ENCODE data around the gene ACE.
A peak's percentile ranks its signal among the peaks of the same experiment; 100 is the strongest.

Gene ACE

DNA sequence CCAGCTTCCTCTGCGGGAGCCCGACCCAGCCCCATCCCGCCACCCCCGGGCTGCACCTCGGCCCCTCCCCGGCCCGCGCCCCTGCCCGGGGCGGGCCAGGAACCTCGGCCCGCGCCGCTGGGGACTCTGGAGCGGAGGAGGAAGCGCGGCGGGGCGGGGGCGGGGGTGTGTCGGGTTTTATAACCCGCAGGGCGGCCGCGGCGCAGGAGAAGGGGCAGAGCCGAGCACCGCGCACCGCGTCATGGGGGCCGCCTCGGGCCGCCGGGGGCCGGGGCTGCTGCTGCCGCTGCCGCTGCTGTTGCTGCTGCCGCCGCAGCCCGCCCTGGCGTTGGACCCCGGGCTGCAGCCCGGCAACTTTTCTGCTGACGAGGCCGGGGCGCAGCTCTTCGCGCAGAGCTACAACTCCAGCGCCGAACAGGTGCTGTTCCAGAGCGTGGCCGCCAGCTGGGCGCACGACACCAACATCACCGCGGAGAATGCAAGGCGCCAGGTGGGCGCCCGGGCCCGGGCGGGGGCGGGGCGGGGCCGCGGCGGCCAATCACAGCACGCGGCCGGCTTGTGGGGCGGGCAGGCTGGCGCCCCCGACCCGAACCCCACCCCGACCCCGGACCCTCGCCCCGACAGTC, at the start of gene ACE:
Gene ACE, plus strand, starts transcription at position 208 of the 626 bp plus-strand sequence. Its CDS starts 34 bp downstream, at position 242.
- peak; percentile 52 for DNase-seq

DNA sequence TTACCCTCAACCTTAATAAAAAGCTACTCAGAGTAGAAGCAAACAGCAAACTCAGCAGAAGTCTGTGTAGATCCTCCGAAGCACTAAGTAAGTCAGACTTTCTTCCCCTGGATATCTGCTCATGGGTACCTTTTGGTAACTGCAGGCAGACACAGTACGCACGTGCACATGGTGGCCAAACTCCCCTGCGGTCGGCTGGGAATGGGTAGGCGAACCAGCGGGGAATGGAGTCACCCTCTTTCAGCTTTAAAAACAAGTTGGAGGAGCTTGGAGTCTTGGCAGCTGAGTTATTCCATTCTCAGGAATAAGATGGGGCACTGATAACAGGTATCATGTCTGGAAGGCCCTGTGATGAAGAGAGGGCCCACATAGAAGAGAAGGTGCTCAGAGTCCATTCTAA, 47.1 kb upstream of the ACE start:
- DNase-seq = no peak

DNA sequence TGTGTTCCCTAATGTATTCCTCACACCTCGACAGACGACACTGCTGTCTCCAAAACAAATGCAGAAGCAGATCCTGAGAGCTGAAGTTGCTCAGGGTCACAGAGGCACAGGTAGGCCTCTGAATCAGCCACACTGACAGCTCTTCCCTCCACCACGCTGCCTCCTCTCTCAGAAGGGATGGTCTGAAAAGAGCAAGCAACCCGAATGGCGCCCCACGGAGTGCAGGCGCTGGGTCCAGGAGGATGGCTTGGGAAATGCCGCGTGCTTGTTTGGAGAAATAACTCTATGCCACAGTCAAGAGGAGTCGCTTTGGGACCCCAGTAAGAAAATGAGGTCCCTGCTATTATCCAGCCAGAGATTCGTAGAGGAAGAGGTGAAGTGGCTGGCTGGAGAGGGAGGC, 46.6 kb upstream of the ACE start:
- DNase-seq = no peak

DNA sequence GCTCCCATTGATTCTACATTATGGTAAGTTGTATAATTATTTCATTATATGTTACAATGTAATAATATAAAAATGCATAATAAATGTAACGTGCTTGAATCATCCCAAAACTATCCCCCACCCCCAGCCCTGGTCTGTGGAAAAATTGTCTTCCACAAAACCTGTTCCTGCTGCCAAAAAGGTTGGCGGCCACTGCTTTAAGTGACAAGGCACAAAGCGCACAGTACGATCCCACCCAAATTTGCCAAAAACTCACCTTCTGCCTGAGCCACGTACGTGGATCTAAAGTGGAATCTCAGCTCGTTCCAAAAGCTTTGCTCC, 45.3 kb upstream of the ACE start:
- no peak for DNase-seq

DNA sequence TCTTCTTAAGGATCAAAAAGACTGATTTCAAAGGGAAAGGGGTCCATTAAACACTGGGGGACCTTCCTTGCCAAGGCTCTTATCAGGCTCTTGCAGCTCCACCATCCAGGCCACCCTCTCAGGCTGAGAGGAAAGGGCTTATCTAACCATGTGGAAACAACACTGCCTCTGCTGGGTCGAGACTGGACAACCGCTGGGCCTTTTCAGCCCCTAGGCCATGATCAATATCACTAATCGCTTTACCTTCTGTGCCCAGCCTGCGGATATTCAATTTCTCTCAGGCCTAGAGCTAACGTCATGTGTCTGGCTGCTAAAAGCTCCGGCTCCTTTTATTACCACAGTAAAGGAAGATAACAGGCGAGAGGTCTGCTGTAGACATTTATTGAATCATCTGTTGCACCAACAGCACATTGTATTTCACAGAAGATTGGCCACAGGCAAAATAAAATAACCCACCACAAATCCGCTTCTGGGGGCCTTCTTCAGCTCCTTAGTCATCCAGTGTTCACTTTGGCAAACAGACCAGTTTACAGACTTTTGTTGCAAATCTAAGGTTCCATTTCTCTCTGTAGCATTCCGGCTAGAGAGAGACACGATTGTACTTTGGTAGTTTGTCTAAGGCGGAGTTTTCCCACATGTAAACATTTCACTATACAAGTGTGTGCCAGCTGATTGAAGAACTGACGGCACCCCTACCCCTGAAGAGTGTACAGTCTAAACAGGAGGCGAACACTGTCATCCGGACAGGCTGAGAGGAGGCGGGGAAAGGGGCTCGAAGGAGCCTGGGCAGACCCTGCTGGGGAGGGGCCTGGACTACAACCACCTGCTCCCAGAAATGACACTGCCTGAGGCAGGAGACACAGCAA, 44.7 kb upstream of the ACE start:
- no peak for DNase-seq

DNA sequence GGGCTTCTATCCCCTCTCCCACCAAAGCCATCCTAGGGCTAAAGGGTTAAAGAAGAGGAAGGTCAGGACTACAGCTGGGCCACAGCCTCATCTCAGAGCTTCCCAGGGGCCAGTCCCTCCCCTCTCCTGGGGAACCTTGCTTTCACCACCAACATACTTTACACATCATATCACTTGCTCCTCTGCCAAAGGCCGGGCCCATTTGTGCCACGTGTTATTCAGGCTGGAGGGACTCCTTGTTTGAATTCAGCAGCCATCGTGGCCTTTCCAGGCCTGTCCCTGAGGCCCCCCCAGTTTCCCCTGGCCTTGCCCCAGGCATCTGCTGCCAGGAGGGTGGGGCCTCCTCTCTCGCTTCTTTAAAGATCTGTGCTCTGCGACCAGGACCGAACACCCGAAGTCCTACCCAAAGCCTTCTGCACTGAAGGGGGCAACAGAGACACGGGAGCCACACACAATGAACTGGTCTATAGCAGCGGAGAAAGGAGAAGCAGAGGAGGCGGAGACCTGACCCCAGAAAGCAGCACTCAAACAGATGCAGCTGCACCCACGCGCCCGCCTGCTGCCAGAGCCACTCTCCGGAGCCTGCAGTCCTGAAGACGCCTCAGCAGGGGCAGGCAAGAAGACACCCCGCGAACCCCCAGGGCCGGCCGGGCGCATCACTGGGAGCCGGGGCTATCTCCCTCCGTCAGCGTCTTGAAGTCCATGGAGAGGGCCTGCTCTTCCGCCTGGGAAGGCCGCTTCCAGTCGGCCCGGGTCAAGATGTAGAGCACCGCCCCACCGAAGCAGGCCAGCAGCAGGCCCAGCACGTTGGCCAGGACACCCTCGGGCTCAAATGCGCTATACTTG, 42.9 kb upstream of the ACE start:
- no peak for DNase-seq

DNA sequence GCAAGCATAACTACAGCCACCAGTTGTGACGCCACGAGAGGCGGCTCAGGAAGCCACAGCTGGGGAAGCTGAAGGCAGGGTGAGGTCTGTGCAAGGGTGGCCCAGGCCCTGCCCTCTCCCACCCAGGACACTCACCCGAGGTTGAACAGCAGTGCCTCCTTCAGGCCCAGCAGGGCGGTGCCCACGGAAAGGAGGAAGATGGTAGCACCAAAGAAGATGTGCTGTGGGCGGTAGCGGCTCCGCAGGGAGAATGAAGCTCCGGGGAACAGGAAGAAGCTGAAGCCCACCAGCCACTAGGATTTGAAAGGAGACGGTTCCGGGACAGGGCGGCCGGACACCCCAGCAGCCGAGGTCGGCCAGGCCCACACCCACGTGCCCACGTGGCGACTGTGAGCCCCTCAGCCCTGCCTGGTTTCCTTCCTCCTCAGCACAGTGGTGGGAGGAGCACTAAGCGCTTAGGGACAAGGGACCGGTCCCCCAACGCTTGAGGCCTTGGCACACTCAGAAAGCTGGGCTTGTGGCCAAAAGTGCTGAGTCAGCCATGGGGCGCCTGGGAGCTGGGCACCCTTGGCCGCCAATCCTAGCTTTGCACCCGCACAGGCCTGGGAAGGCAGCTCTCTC, 41.8 kb upstream of the ACE start:
- peak; percentile 55 for DNase-seq

DNA sequence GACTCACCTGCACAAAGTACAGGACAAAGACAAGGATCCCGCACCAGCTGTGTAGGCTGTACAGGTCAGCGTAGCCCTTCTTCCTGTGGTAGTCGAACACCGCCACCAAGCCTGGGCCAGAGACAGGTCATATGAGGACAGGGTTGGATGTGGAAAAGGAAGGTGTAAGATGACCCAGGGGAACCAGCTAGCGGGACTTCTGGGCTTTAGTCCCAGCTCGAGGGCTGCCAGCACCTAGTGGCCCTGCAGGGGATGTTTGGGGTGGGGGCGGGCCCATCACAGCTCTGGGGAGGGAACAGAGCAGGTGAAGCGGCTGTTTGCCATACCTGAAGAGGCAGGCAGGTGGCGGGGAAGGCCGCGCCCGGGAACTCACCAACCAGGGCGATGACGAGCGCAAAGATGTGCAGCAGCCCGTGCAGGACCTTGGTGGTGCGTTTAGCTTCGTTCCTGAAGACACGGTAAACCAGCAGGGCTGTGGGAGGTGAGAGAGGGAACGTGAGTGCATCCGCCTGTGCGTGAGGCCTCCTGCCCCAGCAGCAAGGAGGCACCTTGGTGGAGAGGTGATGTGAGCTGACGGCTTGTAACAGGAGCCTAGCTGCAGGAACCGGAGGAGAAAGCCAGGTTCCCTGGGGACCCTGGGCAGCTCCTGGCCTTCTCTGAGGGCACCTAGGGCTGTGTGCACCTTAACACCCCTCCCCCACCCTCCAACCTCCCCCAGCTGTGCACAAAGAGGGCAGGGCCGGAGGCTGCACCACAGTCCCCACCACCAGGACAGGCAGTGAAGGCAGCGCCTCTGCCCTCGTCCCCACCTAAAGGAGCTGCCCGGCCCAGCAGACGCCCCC, 41.0 kb upstream of the ACE start:
- DNase-seq = no peak

DNA sequence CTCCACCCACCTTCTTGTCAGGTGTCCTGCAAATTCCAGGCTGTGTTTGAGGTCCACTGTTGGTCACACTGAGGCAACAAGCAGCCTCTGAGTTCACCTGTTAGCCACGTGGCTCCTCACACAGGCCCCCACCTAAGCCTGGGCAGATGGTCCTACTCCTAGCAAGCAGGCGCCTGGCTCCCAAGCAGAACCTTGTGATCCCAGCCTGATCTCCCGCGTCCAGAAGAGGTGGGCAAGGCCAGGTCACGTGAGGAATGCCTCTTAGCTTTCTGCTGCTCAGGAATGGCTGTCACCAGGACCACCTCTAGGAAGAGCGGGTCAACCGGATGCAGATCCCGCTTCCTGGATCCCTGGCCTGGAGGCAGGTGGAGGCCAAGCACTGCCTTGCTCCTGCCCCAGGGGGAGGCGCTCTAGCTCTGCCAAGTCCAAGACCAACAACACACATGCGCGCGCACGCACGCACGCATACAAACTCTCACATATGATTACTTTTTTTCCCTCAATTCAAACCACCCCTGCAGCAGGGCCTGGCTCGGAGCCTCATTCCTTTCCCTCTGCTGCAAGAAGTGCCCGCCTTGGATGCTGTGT, 40.2 kb upstream of the ACE start:
- no peak for DNase-seq

DNA sequence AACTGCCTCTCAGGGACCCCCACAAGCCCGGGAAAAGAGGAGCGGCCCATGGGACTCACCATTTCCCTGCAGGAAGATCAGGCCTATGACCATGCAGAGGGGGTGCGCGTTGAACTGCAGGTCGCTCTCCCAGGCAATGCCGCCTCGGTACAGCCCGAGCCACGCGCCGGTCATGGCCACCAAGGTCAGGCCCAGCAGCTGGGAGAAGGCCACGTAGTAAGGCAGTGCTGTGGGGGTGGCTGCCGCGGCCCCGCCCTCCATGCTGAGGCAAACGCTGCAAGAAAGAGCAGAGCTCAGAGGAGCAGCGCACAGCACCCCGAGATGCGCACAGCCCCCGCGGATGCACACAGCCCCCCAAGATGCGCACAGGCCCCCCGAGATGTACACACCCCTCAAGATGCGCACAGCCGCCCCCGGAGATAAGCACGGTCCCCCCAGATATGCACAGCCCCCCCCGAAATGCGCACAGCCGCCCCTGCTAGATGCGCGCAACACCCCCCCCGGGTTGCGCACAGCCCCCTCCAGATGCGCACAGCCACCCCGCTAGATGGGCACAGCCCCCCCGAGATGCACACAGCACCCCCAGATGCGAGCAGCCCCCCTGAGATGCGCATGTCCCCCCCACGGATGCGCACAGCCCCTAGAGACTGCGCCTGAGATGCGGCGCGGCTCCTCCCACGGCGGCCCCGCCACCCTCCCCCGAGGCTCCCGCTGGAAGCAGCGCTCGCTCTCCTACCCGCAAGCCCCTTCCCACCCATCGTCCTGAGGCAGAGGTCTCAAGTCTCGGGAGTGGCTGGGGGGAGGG, 39.4 kb upstream of the ACE start:
- no peak for DNase-seq

DNA sequence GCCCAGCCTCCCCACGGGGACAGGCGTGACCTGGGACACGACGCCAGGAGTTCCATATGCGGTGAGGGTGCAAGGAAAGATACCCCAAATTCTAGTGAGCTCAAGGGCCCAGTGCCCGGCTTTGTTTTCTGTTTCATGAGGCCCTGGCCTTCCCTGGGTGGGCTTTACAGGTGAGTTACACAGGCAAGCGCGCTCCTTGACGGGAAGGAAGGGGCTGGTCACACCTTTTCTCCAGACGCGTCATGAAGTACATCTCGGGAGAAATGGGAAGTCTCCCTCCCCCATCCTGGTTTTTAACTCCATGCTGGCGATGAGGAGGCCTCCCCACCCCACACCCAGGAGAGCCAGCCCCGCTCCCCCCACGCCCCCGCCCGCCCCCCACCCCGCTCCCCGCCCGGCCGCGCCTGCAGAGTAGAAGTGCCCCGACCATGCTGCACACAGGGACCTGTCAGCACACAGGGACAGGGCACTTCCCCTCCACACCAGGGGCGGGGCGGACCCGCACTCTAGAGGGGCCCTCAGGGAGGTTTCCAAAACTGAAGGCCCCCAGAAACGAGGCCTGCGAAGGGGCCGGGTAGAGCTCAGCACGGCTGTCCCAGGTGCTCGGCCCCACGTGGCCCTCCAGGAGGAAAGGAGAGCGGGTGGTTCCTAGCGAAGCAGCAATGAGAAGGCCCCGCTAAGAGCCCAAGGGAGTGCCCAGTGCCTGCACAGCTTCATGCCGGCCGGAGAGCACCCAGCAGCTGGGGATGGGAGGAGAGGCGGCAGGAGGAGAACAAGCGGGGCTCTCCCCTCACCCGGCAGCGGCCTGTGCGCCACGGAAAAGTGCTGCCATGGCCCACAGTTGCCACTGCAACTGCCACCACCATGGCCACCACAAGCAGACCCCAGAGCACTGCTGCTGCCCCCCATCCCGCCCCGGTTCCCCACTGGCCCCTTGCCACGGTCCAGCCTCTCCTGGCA, 38.5 kb upstream of the ACE start:
- DNase-seq = no peak

DNA sequence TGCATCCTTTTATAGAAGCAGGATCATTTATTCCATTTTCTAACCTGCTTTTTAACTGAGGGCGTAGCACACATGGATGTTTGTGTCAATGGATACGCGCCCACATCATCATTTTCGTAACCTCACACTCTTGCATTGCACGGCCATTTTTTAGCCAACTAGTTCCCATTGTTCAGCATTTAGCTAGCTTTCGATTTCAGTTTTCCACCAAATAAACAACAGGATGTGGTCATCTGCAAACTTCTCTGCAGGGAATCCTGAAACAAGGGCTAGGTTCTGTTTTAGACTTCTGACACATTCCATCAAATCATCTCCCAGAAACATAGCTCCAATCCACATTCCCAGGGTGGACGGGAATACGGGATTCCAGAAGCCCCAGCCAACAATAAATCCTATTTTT, 37.2 kb upstream of the ACE start:
- no peak for DNase-seq

DNA sequence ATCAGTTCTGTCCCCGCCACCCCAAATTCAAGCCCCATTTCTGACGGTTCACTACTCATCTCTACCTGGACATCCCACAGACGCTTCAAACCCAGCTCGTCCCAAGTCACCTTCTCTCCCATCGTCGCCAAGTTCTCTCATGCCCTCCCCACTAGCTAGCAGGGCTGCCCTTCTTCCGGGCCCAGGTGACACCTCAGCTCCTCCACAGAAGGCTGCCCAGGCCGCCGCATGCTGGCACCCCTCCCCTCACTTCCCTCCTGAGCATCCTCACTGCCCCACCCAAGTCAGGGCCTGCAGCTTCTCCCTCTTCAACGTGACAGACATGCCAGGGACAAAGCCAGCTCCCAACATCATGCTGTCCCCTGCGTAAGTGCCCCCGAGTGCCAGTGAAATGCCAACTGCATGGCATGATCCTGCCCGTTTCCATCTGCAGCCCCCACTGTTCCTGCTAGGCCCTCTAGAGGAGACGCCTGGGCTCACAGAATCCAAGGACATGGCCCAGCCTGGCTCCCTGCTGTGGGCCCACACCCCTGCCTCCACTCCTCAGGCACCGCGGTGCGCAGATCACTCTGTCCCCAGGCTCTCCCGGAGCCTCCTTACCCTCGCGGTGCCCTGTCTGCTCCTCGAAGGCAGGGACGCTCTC, 36.6 kb upstream of the ACE start:
- DNase-seq = no peak

DNA sequence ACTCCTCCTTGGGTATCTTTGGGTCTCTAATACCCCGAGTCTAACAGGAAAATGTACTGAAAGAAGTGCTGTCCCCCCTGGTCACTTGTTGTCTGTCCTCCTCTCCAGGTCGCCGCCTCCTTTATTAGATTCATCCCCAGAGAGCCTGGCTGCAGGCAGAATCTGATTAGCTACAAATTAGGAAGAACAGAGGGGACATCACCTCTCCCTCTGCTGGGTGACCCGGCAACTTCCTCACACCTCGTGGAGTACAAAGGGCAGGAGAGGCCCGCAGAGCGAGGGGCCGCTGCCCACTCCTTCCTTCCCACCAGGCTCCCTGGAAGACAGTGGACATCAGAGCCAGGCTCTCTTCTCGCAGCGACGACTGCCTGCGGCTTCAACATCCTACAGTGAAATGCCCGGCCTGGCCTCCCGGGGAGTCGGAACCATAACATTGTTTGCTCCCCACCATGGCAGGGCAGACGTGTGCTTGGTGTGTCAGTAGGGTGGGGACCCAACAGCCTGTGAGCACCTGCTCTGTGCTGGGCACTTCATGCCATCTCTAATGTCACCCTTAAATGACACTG, 36.0 kb upstream of the ACE start:
- no peak for DNase-seq

DNA sequence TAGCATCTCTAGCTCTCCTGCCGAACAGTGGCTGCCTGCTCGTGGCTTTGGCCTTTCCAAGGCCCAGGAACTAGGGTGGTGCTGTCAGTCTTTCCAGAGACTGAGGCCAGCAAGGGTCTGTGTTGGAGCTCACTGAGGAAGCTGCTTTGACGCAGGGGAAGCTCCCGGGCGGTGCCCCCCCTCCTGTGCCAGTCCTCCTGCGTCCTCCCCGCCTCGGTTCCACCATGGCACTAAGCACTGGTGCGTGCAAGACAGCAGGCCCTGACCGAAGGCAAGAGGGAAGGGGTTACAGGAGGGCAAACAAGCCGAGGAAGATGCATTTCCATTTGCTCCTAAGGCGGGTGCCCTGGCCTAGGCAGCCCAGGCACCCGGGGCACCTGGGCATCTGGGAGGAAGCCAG, 35.2 kb upstream of the ACE start:
- DNase-seq = no peak

DNA sequence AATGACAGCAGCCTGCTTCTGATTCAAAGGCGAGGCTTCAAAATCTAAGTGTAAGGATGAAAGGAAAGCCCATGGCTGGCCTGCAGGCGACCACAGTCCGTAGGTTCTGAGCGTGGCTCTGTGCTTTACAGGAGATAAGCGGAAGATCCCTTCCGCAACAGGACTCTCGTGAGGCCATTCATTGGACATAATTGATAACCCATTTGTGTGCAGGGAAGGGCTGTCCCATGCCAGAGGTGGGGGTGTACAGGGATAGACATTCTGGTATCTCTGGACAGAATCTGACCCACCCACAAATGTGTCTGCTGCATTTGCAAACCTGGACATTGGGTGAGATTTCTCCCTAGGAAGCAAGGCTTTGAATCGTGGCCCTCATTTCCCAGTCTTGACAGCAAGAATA, 34.8 kb upstream of the ACE start:
- no peak for DNase-seq

DNA sequence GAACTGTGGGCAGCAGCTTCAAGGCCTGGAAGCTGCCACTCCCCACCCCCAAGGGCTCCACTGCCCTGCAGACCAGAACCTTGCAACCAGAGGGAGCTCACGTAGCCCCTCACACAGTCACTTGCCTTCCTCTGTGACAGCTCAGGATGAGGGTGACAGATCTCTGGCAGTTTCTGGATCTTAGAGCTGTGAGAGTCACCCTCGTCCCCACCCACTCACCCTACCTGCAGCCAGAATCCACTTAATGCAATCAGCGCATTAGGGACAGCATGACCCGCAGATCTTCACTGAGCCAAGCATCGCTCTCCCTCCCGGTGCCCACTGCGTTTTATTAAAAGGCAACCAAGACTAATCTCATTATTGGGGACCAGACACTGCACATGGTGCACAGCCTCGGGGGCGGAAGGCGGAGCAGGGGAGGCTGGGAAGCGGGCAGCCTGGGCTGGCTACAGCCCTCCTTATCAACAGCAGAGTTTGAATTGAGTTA, 34.3 kb upstream of the ACE start:
- no peak for DNase-seq

DNA sequence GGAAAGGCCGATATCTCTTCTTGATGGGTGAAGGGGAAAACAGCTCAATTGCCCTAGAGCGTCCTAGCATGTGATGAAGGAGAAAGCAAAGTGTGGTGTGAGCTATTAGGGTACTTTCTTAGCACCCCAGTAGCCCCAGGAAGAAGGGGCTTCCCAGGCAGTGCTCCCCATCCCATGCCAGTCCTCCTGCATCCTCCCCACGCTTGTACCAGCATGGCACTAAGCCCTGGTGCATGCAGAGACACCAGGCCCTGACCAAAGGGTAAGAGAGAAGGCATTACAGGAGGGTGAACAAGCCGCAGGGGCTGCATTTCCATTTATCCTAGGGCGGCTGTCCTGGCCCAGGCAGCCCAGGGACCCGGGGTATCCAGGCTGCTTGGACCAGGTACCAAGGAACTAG, 33.8 kb upstream of the ACE start:
- no peak for DNase-seq

DNA sequence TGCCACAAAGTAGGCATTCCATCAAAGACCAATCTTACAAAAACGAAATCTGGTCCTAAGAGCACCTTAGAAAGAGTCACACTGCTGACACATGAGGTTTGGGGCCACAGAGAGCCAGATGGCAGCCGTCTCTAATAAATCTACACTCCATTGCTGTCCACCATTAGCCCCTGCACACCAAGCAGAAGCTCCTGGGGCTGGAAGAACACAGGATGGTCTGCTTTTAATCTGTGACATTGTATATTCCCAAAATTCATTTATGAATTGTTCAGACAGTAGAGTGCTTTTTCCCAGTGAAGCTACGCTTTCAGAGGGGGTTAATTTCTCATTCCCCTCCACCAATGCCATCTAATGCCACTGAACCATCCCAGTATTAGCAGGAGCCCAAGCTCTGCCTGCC, 32.4 kb upstream of the ACE start:
- DNase-seq = no peak
